GM23248 (cell line): ENCODE measurements around the gene KCTD17. TPM values are rescaled to one million over a fixed set of nuclear protein-coding genes. Genes with fewer than 3 reads are reported as not detected.

Experiments used
- DNase-seq: peaks from one replicate; pipeline ENCODE4 v3.0.0-alpha.2; 2015
- H2AFZ ChIP-seq: fragments of 200-600 bp; sonication (generic); 2 replicates; pipeline ENCODE4 v1.6.1; 2016; ENCODE audit warnings: antibody characterized with exemption
- H3F3A ChIP-seq: fragments of 200-600 bp; sonication (generic); 2 replicates; pipeline ENCODE4 v1.6.1; 2016; ENCODE audit warnings: mild to moderate bottlenecking, antibody characterized with exemption, mixed run types; ENCODE audit not compliant: insufficient read depth
- H3K27ac ChIP-seq: fragments of 200-600 bp; sonication (generic); 2 replicates; pipeline ENCODE4 v1.5.1; 2016; ENCODE audit warnings: mild to moderate bottlenecking
- H3K27me3 ChIP-seq: fragments of 200-600 bp; sonication (generic); replicated peaks from 2 replicates; pipeline ENCODE4 v1.6.1; 2016; ENCODE audit warnings: mild to moderate bottlenecking; ENCODE audit not compliant: insufficient read depth
- H3K36me3 ChIP-seq: fragments of 200-600 bp; sonication (generic); 2 replicates; pipeline ENCODE4 v1.6.1; 2016; ENCODE audit warnings: low read depth, mild to moderate bottlenecking
- H3K4me1 ChIP-seq: fragments of 200-600 bp; sonication (generic); 2 replicates; pipeline ENCODE4 v1.6.1; 2016; ENCODE audit warnings: mild to moderate bottlenecking; ENCODE audit not compliant: insufficient read depth
- H3K4me2 ChIP-seq: fragments of 200-600 bp; sonication (generic); one replicate; pipeline ENCODE4 v1.6.1; 2016; ENCODE audit warnings: mild to moderate bottlenecking; ENCODE audit not compliant: unreplicated experiment
- H3K4me3 ChIP-seq: fragments of 200-600 bp; sonication (generic); 2 replicates; pipeline ENCODE4 v1.5.1; 2016; ENCODE audit warnings: mild to moderate bottlenecking
- H3K79me2 ChIP-seq: fragments of 200-600 bp; sonication (generic); 2 replicates; pipeline ENCODE4 v1.6.1; 2016; ENCODE audit warnings: mild to moderate bottlenecking; ENCODE audit not compliant: insufficient read depth
- H3K9ac ChIP-seq: fragments of 200-600 bp; sonication (generic); 2 replicates; pipeline ENCODE4 v1.6.1; 2016; ENCODE audit warnings: mild to moderate bottlenecking
- H3K9me2 ChIP-seq: fragments of 200-600 bp; sonication (generic); 2 replicates; pipeline ENCODE4 v1.6.1; 2016; ENCODE audit warnings: mixed run types, mild to moderate bottlenecking, moderate library complexity; ENCODE audit not compliant: insufficient read depth
- H3K9me3 ChIP-seq: fragments of 200-600 bp; sonication (generic); one replicate; pipeline ENCODE4 v1.6.1; 2017; ENCODE audit warnings: low read depth
- H4K20me1 ChIP-seq: fragments of 200-600 bp; sonication (generic); 2 replicates; pipeline ENCODE4 v1.6.0; 2016; ENCODE audit not compliant: insufficient read depth
- EZH2 ChIP-seq: fragments of 200-600 bp; sonication (generic); IDR thresholded peaks from 2 replicates; pipeline ENCODE4 v1.6.1; 2018; ENCODE audit warnings: antibody characterized with exemption, mild to moderate bottlenecking; ENCODE audit not compliant: insufficient read depth, poor library complexity, severe bottlenecking
- EZH2phosphoT487 ChIP-seq: fragments of 200-600 bp; sonication (generic); IDR thresholded peaks from 2 replicates; pipeline ENCODE4 v1.6.1; 2018; ENCODE audit warnings: antibody characterized with exemption, moderate library complexity, mild to moderate bottlenecking, low read depth; ENCODE audit not compliant: insufficient read depth
- WGBS, 2 experiments: methylation state at CpG; one replicate each; pipeline ENCODE4 v1.1.6; 2015 to 2017; ENCODE audit warnings: low lambda C conversion rate in 2 of 2, low coverage in 1 of 2; ENCODE audit errors: missing lambda C conversion rate in 2 of 2; 5-methylcytosine and 5-hydroxymethylcytosine counted together
- in situ Hi-C: fragments of 300-500 bp; cut with MboI; formaldehyde crosslinking; loops from 2 replicates; pipeline ENCODE4 v1.15.0; 2020
- polyA plus RNA-seq: library from polyadenylated mRNA; unstranded; fragments of >200 nt; fragmentation: Nextera tagmentation; extraction: Ambion mirVana; gene quantifications from 2 replicates; pipeline ENCODE4 v1.2.1, GENCODE V29; 2016
- total RNA-seq: library from RNA; depleted of rRNA; stranded (reverse); fragments of >200 nt; shearing (Covaris generic); gene quantifications from 2 replicates; pipeline ENCODE4 v1.2.3, GENCODE V29; 2014

Gene KCTD17
- total and polyA plus RNA-seq, 2 experiments from 2014 or later: 41.6 to 59.6 TPM

DNA sequence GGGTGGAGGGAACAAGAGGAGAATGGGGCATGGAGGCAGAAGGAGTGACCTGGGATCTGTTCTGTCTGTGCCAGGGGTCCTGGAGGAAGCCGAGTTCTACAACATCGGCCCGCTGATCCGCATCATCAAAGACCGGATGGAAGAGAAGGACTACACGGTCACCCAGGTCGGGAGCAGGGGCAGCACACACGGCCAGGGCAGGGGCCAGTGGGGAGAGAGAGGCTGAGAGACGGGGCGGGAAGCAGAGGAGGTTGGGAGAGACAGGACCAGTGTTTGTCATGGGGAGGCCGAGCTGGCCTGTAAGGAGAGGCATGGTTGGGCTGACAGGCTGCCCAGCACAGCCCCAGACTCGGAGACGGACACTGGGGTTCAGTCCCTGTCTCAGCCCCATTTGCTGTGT, 4.7 kb downstream of the KCTD17 start:
- Histone ChIP-seq H3K4me2 (no peak overlapping the region), H3K9ac (no peak overlapping the region), H4K20me1 (no peaks in the 10 kb centered on the region), H3K36me3 (peaks cover 2% of the 10 kb centered on the region; the same call in 1 of the 2 replicates), H3F3A (peaks cover 7% of the 10 kb centered on the region; the same call in 1 of the 2 replicates), H3K79me2 (no peaks in the 10 kb centered on the region), H3K4me1 (peaks cover 17% of the 10 kb centered on the region), H3K27me3 (no peaks in the 10 kb centered on the region), H3K9me3 (no peaks in the 10 kb centered on the region), H3K27ac (no peak overlapping the region), H3K4me3 (no peak overlapping the region), H3K9me2 (no peaks in the 10 kb centered on the region), H2AFZ (no peak overlapping the region)
- in situ Hi-C loops: no loop called here
- WGBS, 2 experiments: 96 to 99% methylated on average over 11 to 13 of the region's 13 CpGs
- no peak for DNase-seq
- no peak for TF ChIP-seq EZH2phosphoT487
- TF ChIP-seq EZH2: no peak

DNA sequence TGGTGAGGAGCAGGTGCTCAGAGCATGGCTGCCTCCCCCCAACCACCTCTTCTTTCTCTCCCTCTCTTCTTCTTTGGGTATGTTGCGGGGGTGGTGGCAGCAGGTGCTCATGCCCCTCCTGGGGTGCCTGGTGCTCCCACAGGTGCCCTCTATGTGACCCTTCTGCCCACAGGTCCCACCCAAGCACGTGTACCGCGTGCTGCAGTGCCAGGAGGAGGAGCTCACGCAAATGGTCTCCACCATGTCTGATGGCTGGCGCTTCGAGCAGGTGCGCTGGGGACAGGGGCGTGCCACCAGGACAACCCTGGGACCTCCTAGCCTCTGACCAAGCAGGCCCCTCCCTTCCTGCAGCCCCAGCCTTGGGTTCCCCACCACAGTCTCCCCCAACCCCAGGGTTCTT, 5.7 kb downstream of the KCTD17 start:
- no peak overlapping the region for H3K4me2 ChIP-seq
- H3K79me2 ChIP-seq: no peaks in the 10 kb centered on the region
- DNase-seq: no peak
- no peaks in the 10 kb centered on the region for H3K27me3 ChIP-seq
- no peaks in the 10 kb centered on the region for H4K20me1 ChIP-seq
- H2AFZ ChIP-seq: no peak overlapping the region
- H3K9me2 ChIP-seq: no peaks in the 10 kb centered on the region
- TF ChIP-seq EZH2phosphoT487 (no peak), EZH2 (no peak)
- peaks cover 17% of the 10 kb centered on the region for H3K4me1 ChIP-seq
- H3K27ac ChIP-seq: no peak overlapping the region
- H3F3A ChIP-seq: peaks cover 7% of the 10 kb centered on the region; the same call in 1 of the 2 replicates
- in situ Hi-C loops: no loop called here
- peaks cover 2% of the 10 kb centered on the region; the same call in 1 of the 2 replicates for H3K36me3 ChIP-seq
- no peak overlapping the region for H3K4me3 ChIP-seq
- no peaks in the 10 kb centered on the region for H3K9me3 ChIP-seq
- 88% methylated on average over 9 of the region's 9 CpGs for WGBS, 2 experiments
- no peak overlapping the region for H3K9ac ChIP-seq

DNA sequence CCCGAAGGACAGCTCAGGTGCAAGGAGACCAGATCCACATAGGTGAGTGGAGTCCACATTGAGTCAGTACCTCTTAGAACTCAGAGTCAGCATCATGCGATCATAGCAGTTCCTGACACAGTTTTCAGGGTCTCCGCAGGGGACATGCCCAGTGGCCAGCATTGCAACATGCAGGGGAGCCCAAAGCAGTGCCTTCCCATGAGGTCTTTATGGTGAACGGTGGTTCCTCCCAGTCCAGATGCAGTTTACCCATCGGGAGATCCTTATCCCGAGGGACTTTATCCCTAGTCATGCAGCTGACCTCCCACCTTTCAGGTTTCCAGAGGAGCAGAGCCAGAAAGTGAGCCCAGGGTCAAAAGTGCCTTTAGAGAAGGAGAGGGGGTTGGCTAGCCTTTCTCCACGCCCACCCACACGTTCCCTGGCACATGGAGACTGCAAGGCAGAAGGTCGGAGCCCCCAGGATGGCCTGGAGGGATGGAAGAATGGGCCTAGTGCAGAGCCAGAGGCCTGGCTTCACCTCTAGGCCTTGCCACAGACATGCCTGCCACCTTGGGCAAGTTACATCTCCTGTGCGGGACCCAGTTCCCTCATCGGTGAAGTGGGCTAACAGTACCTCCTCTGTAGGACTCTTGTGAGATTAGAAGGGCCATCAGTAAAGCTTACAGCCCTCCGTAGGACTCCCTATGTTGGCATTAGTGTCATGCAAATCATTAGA, 6.4 kb downstream of the KCTD17 start:
- Histone ChIP-seq H4K20me1 (no peaks in the 10 kb centered on the region), H3K79me2 (no peaks in the 10 kb centered on the region), H3K9ac (no peak overlapping the region), H3K27ac (no peak overlapping the region), H3K4me3 (no peak overlapping the region), H2AFZ (no peak overlapping the region), H3F3A (peaks cover 3% of the 10 kb centered on the region; the same call in 1 of the 2 replicates), H3K9me3 (no peaks in the 10 kb centered on the region), H3K4me1 (peaks cover 10% of the 10 kb centered on the region), H3K27me3 (no peaks in the 10 kb centered on the region), H3K36me3 (peaks cover 2% of the 10 kb centered on the region; the same call in 1 of the 2 replicates), H3K9me2 (no peaks in the 10 kb centered on the region), H3K4me2 (no peak overlapping the region)
- no peak for TF ChIP-seq EZH2
- TF ChIP-seq EZH2phosphoT487: no peak
- WGBS, 2 experiments: 84 to 85% methylated on average over 12 of the region's 12 CpGs
- in situ Hi-C loops: no loop called here
- DNase-seq: no peak

DNA sequence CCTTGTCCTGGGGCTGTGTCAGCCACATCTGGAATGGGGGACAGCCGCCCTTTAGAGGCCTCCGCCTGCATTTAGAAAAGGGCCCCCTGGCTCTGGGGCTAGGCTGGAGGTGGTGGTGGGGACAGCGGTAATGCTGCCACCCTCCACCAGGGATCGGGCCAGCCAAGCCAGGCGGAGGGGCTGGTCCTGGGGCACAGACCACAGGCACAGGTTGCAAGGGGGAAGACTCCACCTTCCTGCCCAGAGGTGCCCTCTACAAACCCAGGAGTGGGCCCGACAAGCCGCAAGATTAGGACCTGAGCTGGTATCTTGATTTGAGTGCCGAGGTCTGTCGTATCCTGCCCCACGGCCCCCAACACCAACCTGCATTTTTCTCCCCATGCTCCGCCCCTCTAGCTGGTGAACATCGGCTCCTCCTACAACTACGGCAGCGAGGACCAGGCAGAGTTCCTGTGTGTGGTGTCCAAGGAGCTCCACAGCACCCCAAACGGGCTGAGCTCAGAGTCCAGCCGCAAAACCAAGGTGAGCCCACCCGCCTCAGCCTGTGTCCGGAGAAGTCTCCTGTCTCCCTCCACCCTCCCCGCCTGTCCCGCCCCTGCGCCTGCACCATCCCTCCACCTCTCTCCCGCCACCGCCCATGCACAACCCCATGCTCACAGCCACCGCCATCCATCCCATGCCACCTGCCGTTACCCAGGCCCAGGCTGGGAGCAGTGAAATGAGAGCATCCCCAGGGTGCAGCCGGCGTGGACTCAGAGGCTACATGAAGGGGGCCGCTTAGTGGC, 7.6 kb downstream of the KCTD17 start:
- Histone ChIP-seq H3K9me3 (no peaks in the 10 kb centered on the region), H3K4me3 (no peak overlapping the region), H3F3A (no peaks in the 10 kb centered on the region), H3K4me1 (no peaks in the 10 kb centered on the region), H2AFZ (no peak overlapping the region), H3K9ac (no peak overlapping the region), H3K27ac (no peak overlapping the region), H3K79me2 (no peaks in the 10 kb centered on the region), H4K20me1 (no peaks in the 10 kb centered on the region), H3K27me3 (no peaks in the 10 kb centered on the region), H3K36me3 (peaks cover 2% of the 10 kb centered on the region; the same call in 1 of the 2 replicates), H3K4me2 (no peak overlapping the region), H3K9me2 (no peaks in the 10 kb centered on the region)
- in situ Hi-C loops: no loop called here
- TF ChIP-seq EZH2 (no peak), EZH2phosphoT487 (no peak)
- DNase-seq: no peak
- WGBS, 2 experiments: 95 to 98% methylated on average over 21 to 28 of the region's 28 CpGs
